ENCODE data around the gene RNF224. TPM values are rescaled to one million over a fixed set of nuclear protein-coding genes. Genes with fewer than 3 reads are reported as not detected.
A peak's percentile ranks its signal among the peaks of the same experiment; 100 is the strongest.

RNF224 gene
- total RNA-seq, 4 donors from 2014 or later, result not detected

DNA sequence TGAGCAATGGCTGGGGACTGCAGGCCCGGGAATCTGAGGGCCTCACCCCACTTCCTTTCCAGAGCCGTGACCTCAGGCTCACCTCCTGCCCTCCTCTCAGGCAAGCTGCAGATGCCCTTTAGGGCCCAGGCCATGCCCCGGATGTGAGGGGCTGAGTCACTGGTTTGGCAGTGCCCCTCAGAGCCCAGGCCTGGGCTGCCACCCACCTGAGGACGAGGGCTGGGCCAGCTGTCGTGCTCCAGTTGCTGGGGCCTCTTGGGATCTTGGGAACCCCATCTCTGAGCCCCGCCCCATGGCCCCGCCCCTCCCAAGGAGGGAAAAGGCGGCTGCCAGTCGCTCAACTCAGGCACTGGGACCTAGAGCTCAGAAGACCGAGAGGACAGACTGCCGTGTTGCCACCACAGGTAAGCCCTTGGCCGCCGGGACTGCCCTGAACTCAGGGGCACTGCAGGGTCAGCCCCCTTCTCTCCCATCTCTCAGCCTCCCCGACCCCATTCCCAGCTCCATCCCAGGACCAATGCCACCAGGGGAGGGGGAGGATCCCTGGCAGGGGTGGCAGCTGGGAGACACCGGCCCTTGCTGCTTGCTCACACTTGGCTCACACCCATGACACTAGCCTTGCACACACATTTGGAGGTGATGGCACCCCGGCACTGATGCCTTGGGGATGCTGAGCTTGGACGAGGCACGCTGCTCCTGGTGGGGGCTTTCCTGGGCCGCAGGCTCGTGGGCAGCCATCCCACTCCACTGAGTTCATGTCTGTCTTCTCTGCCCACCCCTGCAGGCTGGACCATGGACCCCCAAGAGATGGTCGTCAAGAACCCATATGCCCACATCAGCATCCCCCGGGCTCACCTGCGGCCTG lies 2.2 kb upstream of the RNF224 start, which contains the start of gene CYSRT1:
Gene CYSRT1 (plus strand): TSS at position 345 of the 865 bp plus-strand sequence. CDS start 448 bp downstream, at position 793.
- WGBS, 2 donors, result 30 to 51% methylated on average over 17 to 18 of the region's 23 CpGs

GRCh38 chr9:137225699-137226331 lies 1.5 kb upstream of the RNF224 start:
- Histone ChIP-seq H3K27me3 (peaks cover 0 to 45% of the 10 kb centered on the region in 2 donors), H3K36me3 (no peaks in the 10 kb centered on the region), H3K27ac (no peak overlapping the region), H3K4me3 (no peak overlapping the region), H3K4me1 (peaks cover 0 to 46% (median 26%) of the 10 kb centered on the region in 4 donors), H3K9me3 (no peaks in the 10 kb centered on the region)
- TF ChIP-seq POLR2A (IDR thresholded peaks at IDR 0.05) (no peak), CTCF (IDR thresholded peaks at IDR 0.05) (no peak), EP300 (IDR thresholded peaks at IDR 0.05) (no peak)
- WGBS, 2 donors, result 84 to 88% methylated on average over 6 to 9 of the region's 21 CpGs
- no peak for DNase-seq (ENCODE audit: low spot score in 2 of 2)

More for the DNA sequence above, 2.2 kb upstream of the RNF224 start, which contains the start of gene CYSRT1:
- Histone ChIP-seq H3K27me3 (peaks cover 0 to 37% of the 10 kb centered on the region in 2 donors), H3K36me3 (no peaks in the 10 kb centered on the region), H3K4me3 (peak within 1 kb of the TSS; percentile 66 to 93 (median 83)), H3K27ac (peak within 1 kb of the TSS in 3 of 4 donors; percentile 87 to 97 (median 94)), H3K4me1 (peaks cover 0 to 53% (median 26%) of the 10 kb centered on the region in 4 donors), H3K9me3 (no peaks in the 10 kb centered on the region)
- TF ChIP-seq CTCF (IDR thresholded peaks at IDR 0.05) (no peak), EP300 (IDR thresholded peaks at IDR 0.05) (no peak), POLR2A (IDR thresholded peaks at IDR 0.05) (no peak)
- DNase-seq (ENCODE audit: low spot score in 2 of 2), result no peak

DNA sequence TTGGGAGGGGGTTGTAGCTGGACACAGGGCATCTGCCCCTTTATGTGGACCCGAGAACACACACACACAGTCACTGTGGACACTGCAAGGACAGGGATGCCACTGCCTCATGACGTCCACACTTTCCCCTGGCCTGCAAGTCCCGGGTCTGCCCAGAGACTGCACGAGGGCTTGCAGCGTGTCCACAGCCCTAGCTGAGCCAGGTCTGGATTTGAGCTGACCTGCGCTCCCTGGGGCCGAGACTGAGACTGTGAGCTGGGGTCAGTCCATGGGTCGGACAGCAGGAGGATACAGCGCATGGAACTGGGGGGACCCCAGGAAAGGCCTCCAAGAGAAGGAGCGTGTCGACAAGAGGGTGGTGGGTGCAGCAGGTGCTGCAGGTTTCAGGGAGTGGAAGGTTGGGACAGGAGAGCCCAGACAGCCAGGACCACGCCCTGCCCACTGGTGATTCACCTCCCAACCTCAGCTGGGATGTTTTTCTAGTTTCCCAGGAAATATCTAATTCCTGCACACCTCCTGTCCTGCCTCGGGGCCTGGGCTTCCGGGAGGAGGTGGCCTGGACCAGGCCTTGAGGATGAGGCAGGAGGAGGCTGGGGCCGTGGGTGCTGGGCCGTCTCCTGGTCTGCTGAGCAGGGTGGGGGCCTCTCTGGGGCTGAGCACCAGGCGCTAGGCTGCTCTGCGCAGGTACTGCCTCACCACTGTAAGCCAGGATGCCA lies 806 bp upstream of the RNF224 start:
- TF ChIP-seq CTCF (IDR thresholded peaks at IDR 0.05) (no peak), EP300 (IDR thresholded peaks at IDR 0.05) (no peak), POLR2A (IDR thresholded peaks at IDR 0.05) (no peak)
- H3K27ac ChIP-seq, result peak overlapping the region in 1 of 4 donors; percentile 17
- 65 to 66% methylated on average over 12 to 18 of the region's 18 CpGs for WGBS, 2 donors

DNA sequence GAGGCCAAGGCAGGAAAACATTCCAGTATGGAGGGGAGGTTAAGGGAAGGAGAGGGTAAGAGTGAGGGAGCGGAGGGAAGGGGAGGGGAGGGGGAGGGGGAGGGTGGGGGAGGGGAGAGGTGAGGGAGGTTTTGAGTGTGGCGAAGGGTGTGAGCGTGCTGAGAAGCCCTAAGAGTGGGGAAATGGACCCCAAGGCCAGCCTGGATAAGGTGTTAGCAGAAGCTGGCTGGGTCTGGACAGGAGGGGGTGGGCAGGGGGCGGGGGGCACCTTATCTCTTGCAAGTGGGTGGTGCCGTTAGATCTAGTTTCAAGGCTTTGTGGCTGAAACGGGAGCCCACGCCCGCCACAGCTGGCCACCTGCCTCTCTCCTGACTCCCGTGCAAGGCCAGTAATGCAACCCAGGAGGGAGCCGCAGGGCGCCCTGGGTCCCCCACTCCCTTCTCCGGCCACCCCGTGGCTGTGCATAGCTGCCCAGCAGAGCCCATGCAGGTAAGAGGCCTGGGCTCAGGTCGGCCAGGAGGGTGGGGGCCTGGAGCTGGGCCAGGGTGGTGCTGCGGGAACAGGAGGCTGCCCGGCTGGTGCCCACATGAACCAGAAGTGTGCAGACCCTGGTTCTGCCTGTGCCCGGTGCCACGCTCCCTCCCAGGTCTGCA lies 677 bp downstream of the RNF224 start:
- peaks cover 0 to 28% (median 12%) of the 10 kb centered on the region in 4 donors for H3K4me1 ChIP-seq
- H3K27me3 ChIP-seq, result peaks cover 0 to 66% of the 10 kb centered on the region in 2 donors
- 34 to 41% methylated on average over 12 to 15 of the region's 18 CpGs for WGBS, 2 donors
- no peaks in the 10 kb centered on the region for H3K9me3 ChIP-seq
- DNase-seq (ENCODE audit: low spot score in 2 of 2), result no peak
- H3K4me3 ChIP-seq, result no peak overlapping the region
- H3K27ac ChIP-seq, result no peak overlapping the region
- no peaks in the 10 kb centered on the region for H3K36me3 ChIP-seq
- no peak for TF ChIP-seq EP300 (IDR thresholded peaks at IDR 0.05)
- TF ChIP-seq POLR2A (IDR thresholded peaks at IDR 0.05), result no peak

More for the DNA sequence above, 806 bp upstream of the RNF224 start:
- Histone ChIP-seq H3K36me3 (no peaks in the 10 kb centered on the region), H3K27me3 (peaks cover 0 to 51% of the 10 kb centered on the region in 2 donors), H3K4me1 (peaks cover 0 to 39% (median 21%) of the 10 kb centered on the region in 4 donors), H3K9me3 (no peaks in the 10 kb centered on the region), H3K4me3 (no peak overlapping the region)
- no peak for DNase-seq (ENCODE audit: low spot score in 2 of 2)

DNA sequence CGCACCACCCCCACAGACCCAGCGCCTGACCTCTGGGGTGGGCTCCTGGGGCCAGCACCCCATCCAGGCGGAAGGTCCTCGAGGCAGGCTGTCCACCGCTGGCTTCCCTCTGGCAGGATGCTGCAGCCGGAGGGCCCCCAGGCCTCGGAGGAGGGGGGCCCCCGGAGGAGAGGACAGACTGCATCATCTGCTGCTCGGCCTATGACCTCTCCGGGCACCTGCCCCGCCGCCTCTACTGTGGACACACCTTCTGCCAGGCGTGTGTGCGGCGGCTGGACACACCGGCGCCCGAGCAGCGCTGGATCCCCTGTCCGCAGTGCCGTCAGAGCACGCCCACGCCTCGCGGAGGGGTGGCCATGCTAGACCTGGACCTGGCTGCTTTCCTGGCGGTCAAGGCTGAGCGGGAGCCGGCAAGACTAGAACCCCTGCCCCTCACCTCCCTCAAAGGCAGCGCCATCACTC lies 1.2 kb downstream of the RNF224 start:
- Histone ChIP-seq H3K4me3 (no peak overlapping the region), H3K36me3 (no peaks in the 10 kb centered on the region), H3K4me1 (peaks cover 0 to 26% (median 11%) of the 10 kb centered on the region in 4 donors), H3K27me3 (peaks cover 0 to 72% of the 10 kb centered on the region in 2 donors), H3K27ac (no peak overlapping the region), H3K9me3 (no peaks in the 10 kb centered on the region)
- 58 to 75% methylated on average over 16 to 27 of the region's 29 CpGs for WGBS, 2 donors
- TF ChIP-seq POLR2A (IDR thresholded peaks at IDR 0.05), result no peak
- TF ChIP-seq CTCF (IDR thresholded peaks at IDR 0.05), result no peak
- no peak for TF ChIP-seq EP300 (IDR thresholded peaks at IDR 0.05)
- DNase-seq (ENCODE audit: low spot score in 2 of 2), result no peak

All from tibial nerve (tissue), 4 donors.